ENCODE measurements around the gene AGT.

- no peak for TF ChIP-seq CTCF (IDR thresholded peaks at IDR 0.05)
- no peak for TF ChIP-seq POLR2A (IDR thresholded peaks at IDR 0.05)
Observed at GRCh38 chr1:230750576-230750975, 36.7 kb upstream of the AGT start.

Data from testis (tissue), 2 donors.